M059J (cell line): ENCODE data around the gene ARSD. TPM values are rescaled to one million over a fixed set of nuclear protein-coding genes. Genes with fewer than 3 reads are reported as not detected.

Experiments used
- DNase-seq: peaks from one replicate; pipeline ENCODE4 v3.0.0-alpha.2; 2012; ENCODE audit warnings: low read depth
- total RNA-seq: library from RNA; depleted of rRNA; stranded (reverse); fragments of >200 nt; shearing (Covaris generic); gene quantifications from 2 replicates; pipeline ENCODE4 v1.2.3, GENCODE V29; 2014; rRNA removed

The ARSD gene
- total RNA-seq, 1 experiment from 2014 or later: 23.1 TPM

DNA sequence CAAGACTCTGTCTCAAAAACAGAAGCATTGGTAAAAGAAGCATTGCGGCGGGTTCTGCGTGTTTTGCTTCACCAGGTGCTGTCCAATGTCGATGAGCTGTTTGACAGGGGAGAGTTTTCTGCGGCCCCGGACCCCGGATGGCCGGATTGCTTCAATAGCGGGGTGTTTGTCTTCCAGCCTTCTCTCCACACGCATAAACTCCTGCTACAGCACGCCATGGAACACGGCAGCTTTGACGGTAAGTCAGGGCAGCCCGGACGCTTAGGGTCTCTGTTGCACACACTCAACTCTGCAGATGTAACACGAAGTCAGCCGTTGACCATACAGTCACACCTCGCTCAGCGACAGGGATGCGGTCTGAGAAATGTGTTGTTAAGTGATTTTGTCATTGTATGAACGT lies 74.2 kb downstream of the ARSD start:
- DNase-seq: no peak

Other genes starting within 250 kb of the ARSD start
- gene CD99, start 238.0 kb downstream of the ARSD start, total RNA-seq: 282 and 343 TPM in 2 replicates
- 0.86 and 2.6 TPM in 2 replicates for gene XG, start 177.3 kb downstream of the ARSD start, total RNA-seq
- 3.9 and 5.2 TPM in 2 replicates for gene GYG2, start 100.4 kb downstream of the ARSD start, total RNA-seq
- gene ARSH, start 77.2 kb upstream of the ARSD start, total RNA-seq: not detected in 2 replicates
- 0.07 and 0.17 TPM in 2 replicates for gene ARSF, start 112.1 kb upstream of the ARSD start, total RNA-seq